ENCODE results near the gene UCHL5. TPM values are rescaled to one million over a fixed set of nuclear protein-coding genes. Genes with fewer than 3 reads are reported as not detected.

Gene UCHL5
- total RNA-seq, 4 donors from 2014 or later: 26.0 to 40.6 (median 30.7) TPM

- no peak for ATAC-seq
- no peak overlapping the region for H3K27ac ChIP-seq
- in situ Hi-C loops (cut with MboI; ENCODE audit: low sequenced_read_pairs in 4 of 4): no loop called here
- no peaks in the 10 kb centered on the region for H3K4me1 ChIP-seq
- H3K27me3 ChIP-seq: no peaks in the 10 kb centered on the region
- TF ChIP-seq POLR2A (IDR thresholded peaks at IDR 0.05) (no peak), CTCF (IDR thresholded peaks at IDR 0.05 in 4 of 5, conservative IDR thresholded peaks at IDR 0.05 in 1 of 5) (no peak)
- intact Hi-C loops (cut with DNase I; ENCODE audit: low total_unique reads): no loop called here
- no peak for DNase-seq
- peaks cover 0 to 64% of the 10 kb centered on the region in 2 donors for H3K36me3 ChIP-seq
- H3K4me3 ChIP-seq: no peak overlapping the region
- no peaks in the 10 kb centered on the region for H3K9me3 ChIP-seq
Measured at GRCh38 chr1:193083365-193084088, 24.4 kb upstream of the UCHL5 start.

GRCh38 chr1:193079187-193079586, 20.0 kb upstream of the UCHL5 start:
- no peak for TF ChIP-seq CTCF (IDR thresholded peaks at IDR 0.05 in 4 of 5, conservative IDR thresholded peaks at IDR 0.05 in 1 of 5)
- no peak for TF ChIP-seq POLR2A (IDR thresholded peaks at IDR 0.05)
- H3K27me3 ChIP-seq: no peaks in the 10 kb centered on the region
- intact Hi-C loops (cut with DNase I; ENCODE audit: low total_unique reads): no loop called here
- H3K4me3 ChIP-seq: no peak overlapping the region
- in situ Hi-C loops (cut with MboI; ENCODE audit: low sequenced_read_pairs in 4 of 4): no loop called here
- peaks cover 0 to 13% of the 10 kb centered on the region in 2 donors for H3K4me1 ChIP-seq
- no peaks in the 10 kb centered on the region for H3K9me3 ChIP-seq
- no peak overlapping the region for H3K27ac ChIP-seq
- ATAC-seq (no peak), DNase-seq (no peak)
- peaks cover 2 to 74% of the 10 kb centered on the region in 2 donors for H3K36me3 ChIP-seq

GRCh38 chr1:193077991-193078390, 18.8 kb upstream of the UCHL5 start:
- Histone ChIP-seq H3K4me1 (peaks cover 0 to 13% of the 10 kb centered on the region in 2 donors), H3K27ac (no peak overlapping the region), H3K4me3 (no peak overlapping the region), H3K9me3 (no peaks in the 10 kb centered on the region), H3K27me3 (no peaks in the 10 kb centered on the region), H3K36me3 (peaks cover 2 to 62% of the 10 kb centered on the region in 2 donors)
- in situ Hi-C loops (cut with MboI; ENCODE audit: low sequenced_read_pairs in 4 of 4) (no loop called here), intact Hi-C loops (cut with DNase I; ENCODE audit: low total_unique reads) (no loop called here)
- TF ChIP-seq CTCF (IDR thresholded peaks at IDR 0.05 in 4 of 5, conservative IDR thresholded peaks at IDR 0.05 in 1 of 5): no peak
- TF ChIP-seq POLR2A (IDR thresholded peaks at IDR 0.05): no peak
- ATAC-seq (no peak), DNase-seq (no peak)

GRCh38 chr1:193070942-193071341, 11.8 kb upstream of the UCHL5 start:
- peaks cover 15 to 36% of the 10 kb centered on the region in 2 donors for H3K4me1 ChIP-seq

More at GRCh38 chr1:193070942-193071341, 11.8 kb upstream of the UCHL5 start:
- intact Hi-C loops (cut with DNase I; ENCODE audit: low total_unique reads) (no loop called here), in situ Hi-C loops (cut with MboI; ENCODE audit: low sequenced_read_pairs in 4 of 4) (no loop called here)
- peak overlapping the region in 1 of 4 donors; percentile 5 for H3K4me3 ChIP-seq
- peak in 1 of 2 donors; percentile 58 for ATAC-seq
- H3K36me3 ChIP-seq: peaks cover 0 to 6% of the 10 kb centered on the region in 2 donors
- no peak for DNase-seq
- H3K27me3 ChIP-seq: no peaks in the 10 kb centered on the region
- H3K9me3 ChIP-seq: no peaks in the 10 kb centered on the region
- no peak for TF ChIP-seq POLR2A (IDR thresholded peaks at IDR 0.05)
- TF ChIP-seq CTCF (IDR thresholded peaks at IDR 0.05 in 4 of 5, conservative IDR thresholded peaks at IDR 0.05 in 1 of 5): no peak
- H3K27ac ChIP-seq: peak overlapping the region in 2 of 4 donors; percentile 26 to 45
